GM18507 (cell line): ENCODE data around the gene EXD3.
"Not testable (repeated sequence)": the region's sequence is repeated elsewhere in the genome, so short reads cannot be mapped to it uniquely, and the experiment has no call there.

Experiments
- DNase-seq: peaks from one replicate; pipeline ENCODE4 v3.0.0; 2011; ENCODE audit warnings: low read depth; ENCODE audit not compliant: insufficient read length; ENCODE audit errors: extremely low spot score
- FAIRE-seq: peaks from 2 replicates; lab custom pipeline; 2011; peaks lifted over from hg19 to GRCh38; lab: Jason Lieb, UNC

The EXD3 gene

GRCh38 chr9:137386507-137387113 lies 36.4 kb downstream of the EXD3 start:
- not testable (repeated sequence) for FAIRE-seq, DNase-seq

DNA sequence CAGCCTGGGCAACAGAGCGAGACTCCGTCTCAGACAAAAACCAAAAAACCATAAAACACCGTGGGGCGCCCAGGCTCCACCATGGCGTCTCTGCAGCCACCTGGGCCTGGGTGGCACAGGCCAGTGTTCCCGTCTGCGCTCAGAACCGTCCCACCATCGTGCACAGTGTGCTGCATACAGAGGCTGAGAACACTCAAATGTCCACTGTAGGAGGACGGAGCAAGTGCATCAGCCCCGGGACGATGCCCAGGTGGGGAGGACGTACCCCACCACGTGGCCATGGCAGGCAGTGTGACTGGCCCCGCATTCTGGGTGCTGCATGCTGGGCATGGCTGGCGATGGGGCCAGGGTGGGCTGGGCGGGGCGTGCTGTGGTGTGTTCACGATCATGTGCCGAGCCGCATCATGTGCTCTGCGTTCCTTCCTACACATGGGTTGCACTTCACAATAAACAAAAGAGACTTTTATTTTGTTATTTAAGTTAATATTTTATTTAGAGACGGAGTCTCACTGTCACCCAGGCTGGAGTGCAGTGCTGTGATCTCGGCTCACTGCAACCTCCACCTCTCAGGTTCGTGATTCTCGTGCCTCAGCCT lies 37.8 kb downstream of the EXD3 start:
- DNase-seq (no peak), FAIRE-seq (no peak)

GRCh38 chr9:137383784-137384756 lies 38.9 kb downstream of the EXD3 start:
- no peak for DNase-seq
- no peak for FAIRE-seq

GRCh38 chr9:137383081-137383783 lies 39.7 kb downstream of the EXD3 start:
- DNase-seq: no peak
- no peak for FAIRE-seq

DNA sequence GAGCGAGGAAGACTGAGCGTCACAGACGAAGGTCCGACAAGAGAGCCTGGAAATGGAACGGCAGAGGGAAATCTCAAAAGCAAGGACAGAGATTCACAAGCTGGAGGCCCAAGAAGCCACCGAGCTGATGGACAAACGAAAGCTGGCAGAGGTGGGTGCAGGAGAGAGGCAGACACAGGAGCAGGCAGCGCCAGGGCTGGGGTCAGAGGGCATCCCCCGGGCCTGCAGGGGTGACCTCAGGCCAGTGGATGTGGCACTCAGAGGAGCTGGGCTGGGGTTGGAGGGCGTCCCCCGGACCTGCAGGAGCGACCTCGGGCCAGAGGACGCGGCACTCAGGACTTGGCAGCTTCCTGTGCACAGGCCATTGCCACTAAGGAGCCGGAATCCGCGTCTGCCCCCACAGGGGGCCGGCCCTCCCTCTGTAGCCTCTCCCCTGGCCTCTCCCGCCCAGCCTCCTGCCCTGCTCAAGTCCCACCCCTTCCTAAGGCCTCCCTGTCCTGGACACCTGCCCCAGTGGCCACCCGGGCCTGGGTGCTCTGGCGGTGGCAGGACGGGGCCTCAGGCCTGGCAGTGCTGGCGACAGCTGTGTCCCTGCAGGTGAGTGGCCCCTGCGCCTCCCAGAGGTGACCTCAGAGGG lies 40.4 kb downstream of the EXD3 start:
- DNase-seq: no peak
- FAIRE-seq: no peak

DNA sequence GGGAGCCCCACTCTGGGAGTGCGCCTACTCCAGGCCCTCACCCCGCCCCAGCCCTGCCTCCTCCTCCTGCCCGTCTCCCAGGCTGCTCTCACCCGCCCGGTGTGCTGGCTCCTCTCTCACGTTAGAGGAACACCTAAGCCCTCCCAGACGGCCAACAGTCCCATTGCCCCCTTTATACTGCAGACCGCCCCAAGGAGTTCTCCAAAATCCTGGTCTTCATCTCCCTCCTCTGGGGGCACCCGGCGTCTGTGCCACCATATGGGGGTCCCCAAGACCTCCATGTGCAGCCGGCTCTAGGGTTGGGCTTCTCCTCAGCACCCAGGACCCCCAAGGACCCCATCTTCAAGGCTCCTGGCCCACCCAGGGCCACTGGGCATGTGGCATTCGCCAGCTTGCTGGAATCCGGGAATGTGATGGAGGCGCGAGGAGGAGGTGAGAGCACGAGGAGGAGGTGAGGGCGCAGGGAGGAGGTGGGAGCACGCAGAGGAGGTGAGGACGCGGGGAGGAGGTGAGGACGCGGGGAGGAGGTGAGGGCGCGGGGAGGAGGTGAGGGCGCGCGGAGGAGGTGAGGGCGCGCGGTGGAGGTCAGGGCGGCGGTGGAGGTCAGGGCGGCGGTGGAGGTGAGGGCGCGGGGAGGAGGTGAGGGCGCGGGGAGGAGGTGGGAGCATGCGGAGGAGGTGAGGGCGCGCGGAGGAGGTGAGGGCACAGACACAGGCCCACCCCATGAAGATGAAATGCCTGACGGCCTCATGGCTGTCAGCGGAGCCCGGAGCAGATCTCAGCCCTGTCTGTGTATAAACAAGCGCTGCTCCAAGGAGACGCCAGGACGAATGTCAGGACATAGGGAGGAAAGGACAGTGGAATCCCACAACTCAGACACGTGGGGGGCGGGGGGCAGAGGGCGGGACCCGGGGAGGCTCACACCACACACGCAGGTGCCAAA lies 41.2 kb downstream of the EXD3 start:
- no peak for DNase-seq
- FAIRE-seq: no peak

GRCh38 chr9:137380606-137381005 lies 42.4 kb downstream of the EXD3 start:
- DNase-seq (no peak), FAIRE-seq (no peak)

DNA sequence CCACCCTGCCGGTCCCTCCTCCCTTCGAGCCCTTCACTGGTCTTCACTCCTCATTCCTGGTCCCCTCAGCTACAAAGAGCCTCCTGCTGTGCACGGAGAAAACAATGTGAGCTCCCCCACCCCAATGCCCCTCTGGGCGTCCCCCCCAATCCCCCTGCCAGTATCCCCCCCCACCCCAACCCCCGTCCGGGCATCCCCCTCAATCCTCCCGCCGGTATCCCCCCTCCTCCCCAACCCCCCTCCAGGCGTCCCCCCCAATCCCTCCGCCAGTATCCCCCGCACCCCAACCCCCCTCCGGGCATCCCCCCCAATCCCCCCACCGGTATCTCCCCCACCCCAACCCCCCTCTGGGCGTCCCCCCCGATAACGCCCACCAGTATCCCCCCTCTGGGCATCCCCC lies 42.8 kb downstream of the EXD3 start:
- no peak for DNase-seq
- no peak for FAIRE-seq

GRCh38 chr9:137379761-137380161 lies 43.2 kb downstream of the EXD3 start:
- DNase-seq (no peak), FAIRE-seq (no peak)

DNA sequence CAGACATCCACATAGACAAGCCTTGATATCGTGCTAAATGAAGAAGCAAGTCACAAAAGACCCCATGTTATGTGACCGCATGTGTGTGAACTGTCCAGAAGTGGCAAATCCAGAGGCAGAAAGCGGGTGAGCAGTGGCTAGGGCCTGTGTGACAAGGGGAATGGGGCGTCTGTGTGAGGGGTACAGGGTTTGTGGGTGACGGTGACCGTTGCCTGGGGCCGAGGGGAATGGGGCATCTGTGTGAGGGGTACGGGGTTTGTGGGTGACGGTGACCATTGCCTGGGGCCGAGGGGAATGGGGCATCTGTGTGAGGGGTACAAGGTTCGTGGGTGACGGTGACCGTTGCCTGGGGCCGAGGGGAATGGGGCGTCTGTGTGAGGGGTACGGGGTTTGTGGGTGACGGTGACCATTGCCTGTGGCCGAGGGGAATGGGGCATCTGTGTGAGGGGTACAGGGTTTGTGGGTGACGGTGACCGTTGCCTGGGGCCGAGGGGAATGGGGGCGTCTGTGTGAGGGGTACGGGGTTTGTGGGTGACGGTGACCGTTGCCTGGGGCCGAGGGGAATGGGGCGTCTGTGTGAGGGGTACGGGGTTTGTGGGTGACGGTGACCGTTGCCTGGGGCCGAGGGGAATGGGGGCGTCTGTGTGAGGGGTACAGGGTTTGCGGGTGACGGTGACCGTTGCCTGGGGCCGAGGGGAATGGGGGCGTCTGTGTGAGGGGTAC lies 44.1 kb downstream of the EXD3 start:
- not testable (repeated sequence) for FAIRE-seq, DNase-seq

GRCh38 chr9:137376386-137376785 lies 46.6 kb downstream of the EXD3 start:
- FAIRE-seq (no peak), DNase-seq (no peak)

DNA sequence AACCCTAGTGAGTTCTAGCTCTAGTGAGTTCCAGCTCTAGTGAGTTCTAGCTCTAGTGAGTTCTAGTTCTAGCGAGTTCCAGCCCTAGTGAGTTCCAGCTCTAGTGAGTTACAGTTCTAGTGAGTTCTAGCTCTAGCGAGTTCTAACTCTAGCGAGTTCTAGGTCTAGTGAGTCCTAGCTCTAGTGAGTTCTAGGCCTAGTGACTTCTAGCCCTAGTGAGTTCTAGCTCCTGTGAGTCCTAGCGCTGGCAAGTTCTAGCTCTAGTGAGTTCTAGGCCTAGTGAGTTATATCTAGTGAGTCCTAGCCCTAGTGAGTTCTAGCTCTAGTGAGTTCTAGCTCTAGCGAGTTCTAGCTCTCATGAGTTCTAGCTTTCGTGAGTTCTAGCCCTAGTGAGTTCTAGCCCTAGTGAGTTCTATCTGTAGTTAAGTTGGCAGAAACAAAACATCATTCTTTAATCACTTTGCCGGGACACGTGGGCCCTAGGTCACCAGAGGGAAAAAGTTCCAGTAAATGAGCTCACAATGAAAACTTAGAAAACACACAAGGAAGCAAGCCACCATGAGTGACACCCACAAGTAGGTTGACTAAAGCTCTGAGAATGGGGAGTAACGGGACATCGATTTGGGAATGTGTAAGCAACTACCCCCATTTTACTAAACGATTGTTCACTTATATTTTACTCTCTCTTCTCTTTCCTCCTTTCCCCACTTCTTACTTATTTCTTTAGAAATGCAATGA lies 47.5 kb downstream of the EXD3 start:
- FAIRE-seq (no peak), DNase-seq (no peak)

DNA sequence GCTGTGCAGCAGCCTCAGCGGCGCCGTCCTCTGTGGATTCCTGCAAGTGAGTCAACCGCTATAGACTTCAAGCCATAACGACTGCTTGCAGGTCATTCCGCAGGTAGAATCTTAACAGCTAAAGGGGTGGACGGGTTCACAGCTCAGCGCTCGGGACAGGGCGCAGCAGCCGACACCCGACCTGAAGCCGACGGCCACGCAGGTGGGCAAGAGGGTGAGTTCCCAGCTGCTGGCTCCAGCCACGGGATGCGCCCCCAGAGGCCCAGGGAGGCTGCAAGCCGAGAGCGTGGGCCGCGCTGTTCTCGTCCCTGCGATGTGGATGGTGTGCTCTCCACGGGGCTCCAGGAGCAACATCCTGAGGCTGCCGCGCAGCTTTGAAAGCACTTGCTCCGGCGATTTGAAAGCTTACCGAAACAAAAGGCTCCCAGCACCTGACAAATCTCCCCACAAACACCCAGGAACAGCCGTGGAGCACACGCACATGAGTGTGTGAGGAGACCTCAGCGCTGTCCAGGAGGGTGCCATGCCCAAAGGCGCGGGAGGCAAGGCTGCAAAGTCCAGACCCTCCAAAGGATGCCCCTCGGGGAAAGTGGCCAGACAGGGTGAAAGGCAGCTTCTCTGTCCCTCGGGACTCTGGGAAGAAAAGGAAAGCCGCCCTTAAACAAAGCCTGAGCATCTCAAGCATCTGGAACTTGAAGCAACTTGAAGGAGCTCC lies 48.7 kb downstream of the EXD3 start:
- DNase-seq (no peak), FAIRE-seq (no peak)

DNA sequence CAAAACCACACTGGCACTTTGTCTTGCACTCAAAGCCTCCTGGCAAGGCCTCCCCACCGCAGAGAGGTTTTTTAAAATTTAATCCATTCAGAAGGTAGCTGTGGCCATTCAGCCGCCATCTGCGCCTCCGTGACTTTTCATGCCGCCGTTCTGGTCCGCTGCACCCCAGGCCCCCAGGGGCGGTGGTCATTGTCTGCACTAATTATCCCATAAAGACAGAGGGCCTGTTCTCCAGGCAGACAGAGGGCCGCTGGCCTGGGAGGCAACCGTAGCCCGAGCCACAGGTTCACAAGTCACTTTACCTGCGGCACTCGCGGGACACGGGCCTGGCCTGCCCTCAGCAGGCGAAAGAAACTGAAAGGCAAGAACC lies 49.4 kb downstream of the EXD3 start:
- FAIRE-seq: no peak
- no peak for DNase-seq

DNA sequence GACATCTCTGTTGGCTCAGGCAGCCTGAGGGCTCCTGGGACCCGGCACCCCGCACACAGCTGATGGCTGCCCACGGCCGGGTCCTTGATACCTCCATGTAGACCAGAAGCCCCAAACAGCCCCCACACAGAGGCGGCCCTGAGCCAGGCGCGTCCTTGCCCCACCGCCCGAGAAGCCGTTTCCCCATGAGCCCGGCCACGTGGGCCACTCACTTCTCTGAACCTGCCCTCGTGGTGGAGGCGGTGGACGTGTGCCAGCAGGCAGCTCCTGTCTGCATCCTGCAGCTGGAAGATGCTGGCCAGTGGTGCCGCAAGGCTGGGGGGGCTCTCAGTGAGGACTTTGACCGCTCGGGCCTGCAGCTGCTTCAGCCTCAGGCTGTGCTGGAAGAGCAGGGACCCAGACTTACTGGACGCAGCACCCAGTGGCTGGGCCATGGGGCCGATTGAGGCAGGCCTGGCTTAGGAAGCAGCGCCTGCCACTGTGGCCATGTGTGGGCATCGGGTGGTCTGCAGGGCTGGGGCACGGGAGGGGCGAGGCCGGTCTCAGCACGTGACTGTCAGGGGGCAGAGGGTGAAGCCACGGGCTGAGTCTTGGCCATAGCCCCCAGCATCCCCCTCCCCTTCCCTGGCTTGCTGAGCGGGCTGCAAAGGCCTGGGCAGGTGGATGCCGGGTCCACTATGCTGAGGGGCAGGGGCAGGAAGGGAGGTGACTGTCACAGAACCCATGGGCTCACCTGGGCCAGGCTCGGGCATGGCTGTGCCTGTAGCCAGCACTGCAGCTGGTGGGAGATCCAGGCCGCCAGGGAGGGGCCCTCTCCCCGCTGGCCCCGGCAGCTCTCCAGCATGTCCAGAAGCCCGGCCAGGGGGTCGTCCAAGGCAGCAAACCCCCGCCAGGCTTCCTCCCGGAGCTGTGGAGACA lies 50.0 kb downstream of the EXD3 start:
- DNase-seq (no peak), FAIRE-seq (no peak)
